GM21360 (cell line): ENCODE results near the gene BANP.

Experiments used
- ATAC-seq: cut with Tn5 transposase; IDR thresholded peaks from one replicate; pipeline ENCODE4 v1.9.1; 2021; ENCODE audit warnings: mild to moderate bottlenecking, moderate library complexity; ENCODE audit not compliant: unreplicated experiment

The BANP gene

DNA sequence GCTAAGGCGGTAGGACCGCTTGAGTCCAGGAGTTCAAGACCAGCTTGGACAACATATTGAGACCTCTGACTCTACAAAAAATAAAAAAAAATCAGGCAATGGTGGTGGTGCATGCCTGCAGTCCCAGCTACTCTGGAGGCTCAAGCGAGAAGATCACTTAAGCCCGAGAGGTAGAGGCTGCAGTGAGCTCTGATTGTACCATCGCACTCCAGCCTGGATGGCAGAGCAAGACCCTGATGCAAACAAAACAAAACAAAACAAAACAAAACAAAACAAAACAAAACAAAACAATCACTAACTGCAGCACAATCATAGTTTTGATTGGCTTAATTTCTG lies 2.5 kb upstream of the BANP start:
- no peak for ATAC-seq

DNA sequence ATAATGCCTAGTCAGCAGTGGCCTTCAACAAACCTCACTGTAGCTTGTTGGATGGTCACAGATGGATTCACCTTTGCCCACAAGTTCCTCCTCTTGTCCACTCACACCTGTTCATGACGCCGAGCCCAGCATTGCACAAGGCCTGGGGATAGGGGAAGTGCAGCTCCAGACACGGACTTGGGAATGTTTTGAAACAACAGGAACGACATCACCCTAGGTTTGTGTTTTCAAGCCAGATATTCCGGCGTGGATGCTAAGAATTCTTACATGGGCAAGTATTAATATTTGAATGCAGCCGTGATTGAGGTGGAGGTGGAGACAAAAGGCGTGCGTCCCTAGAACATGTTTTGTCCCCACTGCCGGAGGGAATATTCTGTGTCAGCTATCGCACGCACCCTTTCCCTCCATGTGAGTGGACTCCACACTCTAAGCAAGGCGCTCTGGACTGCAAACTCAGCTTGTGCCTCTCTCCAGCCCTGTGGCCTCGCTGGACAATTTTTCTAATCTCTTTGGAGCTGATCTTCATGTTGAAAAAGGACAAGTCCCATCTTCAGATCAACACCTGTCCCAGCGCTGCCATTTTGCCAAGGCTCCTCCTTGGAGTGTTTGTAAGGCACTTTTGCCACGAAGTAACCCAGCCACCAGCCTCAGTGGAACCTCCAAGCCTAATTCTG lies 2.0 kb upstream of the BANP start:
- no peak for ATAC-seq

DNA sequence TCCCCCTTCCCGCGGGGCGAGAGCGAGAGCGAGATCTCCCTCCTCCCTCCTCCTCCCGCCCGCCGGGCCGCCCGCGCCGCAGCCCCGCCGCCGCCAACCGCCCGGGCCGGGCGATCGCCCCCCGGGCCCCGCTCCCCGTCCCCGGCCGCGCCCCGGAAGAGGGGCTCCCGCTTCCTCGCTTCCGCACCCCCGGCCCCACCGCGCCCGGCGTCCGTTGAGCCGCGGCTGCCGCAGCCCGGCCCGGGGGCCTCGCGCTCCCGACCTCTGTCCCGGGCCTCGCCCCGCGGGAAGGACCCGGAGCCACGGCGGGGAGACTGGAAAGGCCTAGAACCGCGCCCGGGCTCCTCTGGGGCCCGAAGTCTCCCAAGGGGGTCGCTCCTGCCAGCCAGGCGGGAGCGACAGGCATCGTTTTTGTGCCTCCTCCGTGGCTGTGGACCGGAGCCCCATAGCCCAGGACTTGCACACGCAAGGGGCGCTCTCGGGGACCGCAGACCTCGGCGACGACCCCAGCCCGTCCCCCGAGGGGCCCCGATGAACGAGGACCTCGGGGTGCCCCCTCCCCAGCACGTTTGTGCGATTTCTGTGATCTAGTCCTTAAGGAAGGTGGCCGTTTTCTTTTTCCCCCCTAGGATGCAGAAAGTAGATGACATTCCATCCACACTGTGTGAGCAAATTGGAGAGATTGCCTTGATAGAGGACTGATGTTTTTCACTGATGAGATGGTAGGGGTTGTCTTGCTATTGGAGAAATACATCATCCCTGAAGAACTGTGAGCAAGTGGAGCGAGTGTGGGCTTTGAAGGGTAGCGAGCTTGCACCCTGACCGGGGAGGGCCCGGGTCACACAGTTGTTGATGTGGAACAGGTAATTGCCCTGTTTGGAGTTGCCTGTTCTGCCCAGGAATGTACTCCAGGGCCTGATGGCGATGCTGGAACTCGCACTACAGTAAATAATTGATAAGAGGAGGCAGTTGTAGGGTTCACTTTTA lies 611 bp downstream of the BANP start:
- no peak for ATAC-seq

DNA sequence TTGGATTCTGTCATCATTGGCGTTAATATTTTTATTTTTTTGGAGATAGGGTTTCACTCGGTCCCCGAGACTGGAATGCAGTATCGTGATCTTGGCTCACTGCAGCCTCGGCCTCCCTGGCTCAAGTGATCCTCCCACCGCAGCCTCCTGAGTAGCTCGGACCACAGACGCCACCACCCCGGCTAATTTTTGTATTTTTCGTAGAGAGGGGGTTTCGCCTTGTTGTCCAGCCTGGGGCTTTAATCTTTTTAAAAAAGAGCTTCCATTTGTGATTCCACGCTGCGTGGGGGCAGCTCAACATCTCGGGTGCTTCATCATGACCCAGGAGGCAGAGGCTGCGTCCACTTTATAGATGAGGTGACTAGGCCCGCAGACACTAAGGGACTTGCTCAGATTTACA lies 1.5 kb downstream of the BANP start:
- no peak for ATAC-seq

DNA sequence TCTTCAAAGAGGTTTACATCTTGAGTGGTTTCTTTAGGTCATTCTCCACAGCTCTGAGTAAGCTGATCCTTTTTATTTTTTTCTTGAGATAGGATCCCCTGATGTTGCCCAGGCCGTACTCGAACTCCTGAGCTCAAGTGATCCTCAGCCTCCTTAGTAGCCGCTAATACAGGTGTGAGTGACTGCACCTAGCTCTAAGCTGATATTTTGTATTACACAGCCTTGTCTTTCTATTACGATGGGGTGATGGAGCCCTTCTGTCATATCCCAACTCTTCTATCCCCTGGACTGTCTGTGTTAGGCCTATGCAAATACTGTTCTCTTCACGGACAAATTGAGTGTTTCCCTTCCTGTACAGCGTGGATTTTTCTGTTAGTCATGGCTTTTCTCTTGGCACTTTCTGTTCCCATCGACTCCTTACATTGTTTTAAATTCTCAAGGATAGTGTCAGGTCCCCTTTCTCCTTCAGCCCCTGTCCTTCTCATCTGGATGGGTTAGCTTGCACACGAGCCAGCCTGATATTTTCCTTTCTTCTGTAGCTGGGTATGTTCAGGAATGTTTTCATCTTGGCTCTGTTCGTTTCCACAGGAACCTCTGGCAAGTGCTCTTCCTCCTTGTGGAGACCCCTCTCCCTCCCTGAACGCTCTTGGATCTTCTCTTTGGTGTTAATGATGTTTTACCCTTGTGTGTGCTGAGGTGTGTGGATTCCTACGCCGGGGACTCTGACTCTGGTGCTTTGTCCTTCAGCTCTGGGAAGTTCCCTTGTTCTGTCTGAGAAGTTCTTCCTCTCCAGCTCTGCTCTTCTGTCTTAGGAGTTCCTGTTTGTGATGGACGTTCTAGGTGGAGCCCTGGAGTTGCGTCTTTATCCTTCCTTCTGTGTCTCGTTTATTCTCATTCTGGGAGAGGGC lies 2.3 kb downstream of the BANP start:
- no peak for ATAC-seq

DNA sequence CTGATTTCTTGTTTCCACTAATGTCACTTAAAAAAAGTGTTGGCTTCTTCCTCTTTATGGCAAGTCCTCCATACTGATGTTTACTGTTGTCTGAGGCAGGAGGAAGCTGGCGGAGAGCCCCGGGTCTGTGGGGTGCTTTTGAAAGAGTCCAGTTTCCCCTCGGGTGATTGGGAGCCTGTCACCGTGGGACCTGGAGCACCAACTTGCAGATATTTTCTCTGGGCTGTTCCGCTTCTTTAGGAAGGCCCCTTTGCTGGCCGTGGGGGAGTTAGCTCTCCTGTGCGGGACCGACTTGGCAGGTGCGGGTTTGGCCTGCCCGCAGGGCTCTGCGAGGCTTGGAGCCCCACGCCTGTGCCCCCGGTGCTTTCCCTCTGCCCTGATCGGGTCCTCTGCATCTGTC lies 3.1 kb downstream of the BANP start:
- ATAC-seq = no peak

DNA sequence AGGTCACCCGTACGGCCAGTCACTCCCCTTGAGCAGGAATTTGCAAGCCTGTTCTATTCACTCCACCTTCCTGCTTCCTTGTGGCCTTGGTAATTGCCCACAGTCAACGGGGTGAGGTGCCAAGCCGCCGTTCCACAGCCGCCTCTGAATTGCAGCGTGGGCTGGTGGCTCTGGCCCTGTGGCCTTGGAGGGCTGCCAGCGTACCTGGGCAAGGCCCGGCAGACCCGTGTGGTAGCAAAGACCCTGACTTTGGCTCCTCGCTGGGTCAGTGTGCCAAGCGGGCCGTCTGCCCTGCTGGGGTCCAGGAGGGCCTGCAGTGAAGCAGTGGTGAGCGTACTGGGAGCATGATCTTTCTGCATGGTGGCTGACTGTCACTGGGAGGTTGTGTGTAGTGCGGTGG lies 3.6 kb downstream of the BANP start:
- no peak for ATAC-seq

DNA sequence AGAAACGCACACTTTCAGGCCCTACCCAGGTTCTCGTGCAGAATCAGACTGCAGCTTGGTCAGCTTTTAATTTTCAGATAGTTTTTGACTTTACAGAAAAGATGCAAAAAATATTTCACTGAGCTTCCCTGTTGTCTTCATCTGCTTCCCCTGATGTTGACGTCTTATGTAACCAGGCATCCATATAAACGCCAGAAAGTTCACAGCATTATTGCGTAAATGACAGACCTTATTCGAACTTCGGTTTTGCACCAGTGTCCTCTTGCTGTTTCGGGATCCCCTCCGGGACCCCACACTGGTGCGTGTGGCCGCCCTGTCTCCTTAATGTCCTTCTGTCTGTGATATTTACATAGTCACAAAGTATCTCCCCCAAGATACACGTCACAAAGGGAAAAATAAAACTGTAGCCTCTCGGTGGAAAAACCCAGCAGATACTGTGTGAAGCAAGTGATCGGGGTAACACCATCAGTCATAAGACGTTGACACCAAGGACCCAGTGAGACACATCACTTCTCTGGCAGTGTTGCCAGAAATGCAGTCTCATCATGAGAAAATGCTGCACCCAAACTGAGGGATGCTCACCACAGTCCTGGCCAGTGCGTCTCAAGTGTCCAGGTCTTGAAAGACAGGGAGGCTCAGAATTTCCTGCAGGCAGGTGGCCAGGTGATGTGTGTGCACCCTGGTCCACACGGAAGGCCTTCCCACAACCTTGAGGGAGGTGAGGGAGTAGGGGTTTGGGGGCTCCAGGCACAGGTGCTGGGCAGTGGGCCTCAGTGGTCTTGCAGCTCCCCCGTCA lies 4.3 kb downstream of the BANP start:
- no peak for ATAC-seq

DNA sequence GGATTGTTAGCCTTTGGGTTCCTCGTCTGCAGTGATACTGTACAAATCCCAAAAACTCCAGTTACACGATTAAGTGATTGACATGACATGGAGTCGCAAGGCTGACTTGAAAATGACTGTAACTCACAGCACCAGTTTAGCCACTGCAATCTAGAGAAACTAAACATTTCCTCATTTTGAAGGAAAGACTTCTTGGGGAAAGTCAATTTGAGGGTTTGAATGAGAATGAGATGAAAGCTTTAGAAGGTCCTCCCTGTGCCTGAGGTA lies 4.8 kb downstream of the BANP start:
- no peak for ATAC-seq

DNA sequence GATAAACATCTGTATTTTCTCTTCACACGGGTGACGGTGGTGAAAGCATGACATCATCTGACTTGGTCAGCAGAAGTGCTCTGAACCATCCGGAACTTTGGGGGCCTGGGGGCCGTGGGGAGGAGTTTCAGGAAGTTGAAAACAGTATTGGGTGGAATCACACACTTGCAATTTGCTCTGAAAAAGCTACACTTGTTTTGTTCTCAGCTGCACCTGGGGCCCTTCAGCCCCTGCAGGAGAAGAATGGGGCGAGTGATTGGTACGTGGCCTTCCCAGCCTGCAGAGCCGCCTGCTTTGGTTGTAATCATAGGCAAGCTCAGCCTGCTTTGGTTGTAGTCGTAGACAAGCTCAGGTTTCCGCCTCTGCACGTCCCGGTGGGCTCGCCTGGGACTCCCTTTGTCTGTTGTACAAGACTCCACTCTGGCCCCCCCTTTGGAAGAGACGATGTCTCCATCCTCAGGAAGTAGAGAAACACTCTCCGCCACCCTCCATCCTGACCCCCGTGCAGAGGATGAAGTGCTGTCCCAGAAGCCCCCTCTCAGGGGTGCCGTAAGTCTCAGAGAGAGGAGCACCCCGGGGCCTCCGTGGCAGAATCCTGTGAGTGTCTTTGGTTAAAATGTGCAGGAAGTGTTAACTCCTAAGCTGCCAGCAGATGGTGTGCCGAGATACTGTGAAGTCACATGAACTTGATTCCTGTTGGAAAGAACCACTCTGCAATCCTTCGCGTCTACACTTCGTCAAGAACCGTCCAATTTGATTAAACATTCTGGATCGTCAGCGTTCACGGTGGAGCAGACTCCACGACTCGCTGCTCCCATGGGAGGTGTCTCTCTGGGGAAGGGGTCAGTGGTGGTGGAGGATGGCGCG lies 5.4 kb downstream of the BANP start:
- ATAC-seq = no peak

DNA sequence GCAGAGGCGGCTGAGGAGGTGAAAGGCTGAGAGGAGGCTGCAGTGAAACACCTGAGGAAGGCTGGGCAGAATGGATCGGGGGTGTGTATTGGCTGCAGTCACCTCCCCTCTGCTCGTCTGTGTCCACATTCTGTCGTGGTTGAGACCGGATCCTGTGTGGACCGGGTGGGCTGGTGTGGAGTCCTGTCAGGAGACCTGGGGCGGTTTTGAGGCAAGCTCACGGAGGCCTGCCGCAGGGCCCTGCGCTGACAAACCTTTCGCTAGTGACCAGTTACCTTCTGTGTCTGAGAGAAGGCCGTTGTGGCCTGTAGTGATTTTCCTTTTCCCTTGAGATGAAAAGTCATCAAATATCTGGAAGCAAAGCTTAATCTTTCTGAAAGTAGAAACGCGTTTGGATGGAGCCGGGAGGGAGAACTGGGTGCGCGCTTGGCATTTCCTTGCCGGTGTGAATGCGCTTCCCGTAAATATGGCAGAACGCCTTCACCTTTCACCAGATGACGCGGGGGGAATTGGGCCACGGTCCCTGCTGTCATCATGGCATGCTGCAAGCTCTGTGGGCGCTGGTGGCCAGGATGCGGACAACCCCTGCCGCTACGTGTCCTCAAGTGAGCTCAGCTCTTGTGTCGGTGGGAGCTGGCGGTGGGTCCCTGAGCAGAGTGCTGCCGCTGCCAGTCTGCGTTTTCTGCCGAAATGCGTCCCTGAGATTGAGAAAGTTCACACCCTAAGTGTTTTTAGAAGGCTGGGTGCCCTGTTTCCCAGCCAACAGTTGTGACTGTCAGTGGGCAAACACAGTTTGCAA lies 6.3 kb downstream of the BANP start:
- ATAC-seq = no peak

DNA sequence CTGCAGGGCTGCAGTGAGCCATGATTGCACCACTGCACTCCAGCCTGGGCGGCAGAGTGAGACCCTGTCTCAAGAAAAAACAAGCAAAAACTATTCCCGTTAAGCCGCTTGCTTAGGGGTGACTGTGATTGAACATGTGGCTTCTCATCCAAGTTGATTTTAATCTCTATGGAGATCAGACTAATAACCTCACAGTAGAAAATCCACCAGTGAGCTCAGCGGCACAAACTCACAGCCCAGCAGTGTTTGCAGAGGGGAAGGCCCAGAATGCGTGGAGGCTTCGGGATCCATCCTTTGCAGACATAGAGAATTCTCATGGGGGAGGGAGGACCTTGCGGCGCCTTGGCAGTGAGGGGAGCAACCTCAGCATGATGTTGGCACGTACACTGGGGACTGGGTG lies 7.4 kb downstream of the BANP start:
- ATAC-seq = no peak

DNA sequence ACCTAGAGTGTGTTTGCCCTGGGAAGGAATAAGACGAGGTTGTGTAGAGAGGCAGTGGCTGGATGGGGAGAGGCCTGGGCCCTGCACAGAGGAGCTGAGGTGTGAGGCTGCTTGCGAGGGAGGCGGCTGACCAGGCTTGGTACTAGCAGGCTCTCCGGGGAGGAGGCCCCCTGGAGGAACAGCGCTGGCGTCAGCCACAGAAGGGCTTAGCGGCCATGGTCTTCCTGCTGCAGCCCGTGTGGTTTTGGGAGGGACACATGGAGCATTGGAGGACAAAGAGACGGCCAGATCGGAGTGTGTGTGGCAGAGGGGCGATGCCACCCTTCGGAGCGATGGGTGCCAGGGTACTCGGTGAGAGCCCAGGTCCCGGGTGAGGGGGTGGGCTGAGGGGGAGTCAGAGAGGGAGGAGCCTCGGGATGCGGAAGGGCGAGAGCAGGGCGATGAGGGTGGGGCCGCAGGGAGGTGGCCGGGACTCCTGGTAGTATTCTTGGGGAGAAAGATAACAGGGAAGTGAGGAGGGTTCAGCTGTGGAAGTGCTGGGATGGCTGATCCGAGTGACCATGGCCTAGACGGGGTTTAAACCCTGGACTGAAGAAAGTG lies 8.3 kb downstream of the BANP start:
- ATAC-seq = no peak

DNA sequence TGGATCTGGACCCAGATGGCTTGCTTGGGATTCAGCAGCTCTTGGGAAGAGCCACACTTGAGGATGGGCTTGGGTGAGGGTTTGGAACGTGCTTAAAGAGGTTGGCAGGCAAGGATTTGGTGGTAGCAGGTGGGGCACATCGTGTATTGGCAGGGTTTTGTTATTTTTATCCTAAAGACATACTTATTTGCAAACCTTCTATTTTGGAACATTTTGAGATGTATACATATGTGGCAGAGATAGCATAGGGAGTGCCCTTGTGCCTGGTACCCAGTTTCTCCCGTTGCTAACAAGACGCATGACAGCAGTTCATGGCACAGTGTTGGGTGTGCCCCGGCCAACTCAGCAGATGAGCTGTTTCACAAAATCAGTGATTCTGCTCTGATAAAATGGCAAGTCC lies 9.1 kb downstream of the BANP start:
- ATAC-seq = no peak

DNA sequence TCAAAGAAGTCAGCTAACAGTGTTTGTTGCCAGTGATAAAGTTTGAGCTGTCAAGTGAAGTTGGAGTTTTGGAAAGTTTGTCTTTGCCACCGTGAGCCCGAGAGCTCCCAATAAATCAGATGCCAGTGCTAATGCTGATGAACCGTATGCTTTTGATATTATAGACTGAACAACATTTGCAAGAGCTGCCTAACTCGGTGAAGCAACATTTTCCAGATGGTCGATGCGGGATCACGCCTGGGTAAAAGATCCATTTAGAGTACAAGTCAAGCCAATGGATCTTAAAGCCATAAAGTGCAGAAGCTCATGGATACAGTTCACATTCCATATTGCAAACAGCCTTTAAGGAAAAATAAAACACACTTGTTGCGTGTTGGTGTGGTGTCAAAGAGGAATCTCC lies 9.6 kb downstream of the BANP start:
- ATAC-seq = no peak

DNA sequence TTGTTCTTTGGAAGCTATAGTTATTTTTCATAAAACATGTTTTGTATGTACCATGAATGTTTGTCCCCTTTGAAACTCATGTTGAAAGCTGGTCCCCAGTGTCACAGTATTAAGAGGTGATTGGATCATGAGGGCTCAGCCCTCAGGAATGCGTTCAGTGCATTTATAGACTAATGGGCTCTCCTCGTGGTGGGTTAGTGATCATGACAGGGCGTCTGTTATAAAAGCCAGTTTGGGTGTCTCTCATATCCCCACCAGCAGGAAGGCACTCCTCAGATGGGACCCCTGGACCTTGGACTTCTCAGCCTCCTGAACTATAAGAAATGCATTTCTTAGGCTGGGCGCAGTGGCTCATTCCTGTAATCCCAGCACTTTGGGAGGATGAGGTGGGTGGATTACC lies 10.4 kb downstream of the BANP start:
- ATAC-seq = no peak

DNA sequence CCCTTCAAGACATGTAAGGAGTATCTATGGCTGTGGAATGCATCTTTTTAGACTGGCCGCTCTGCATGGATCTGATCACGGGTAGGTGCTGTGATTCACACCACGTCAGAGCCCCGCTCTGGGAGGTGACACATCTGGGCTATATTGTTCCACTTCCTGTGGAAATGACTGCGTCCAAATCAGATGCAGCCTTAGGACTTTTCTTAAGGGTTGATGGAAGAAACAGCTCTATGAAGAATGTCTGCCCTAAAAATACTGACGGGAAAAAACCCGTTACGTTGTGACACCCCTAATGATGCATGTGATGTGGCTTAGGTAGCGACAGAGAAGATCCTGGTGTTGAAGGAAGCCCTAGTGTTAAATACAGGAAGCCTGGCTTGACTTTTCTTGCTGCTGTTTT lies 12.2 kb downstream of the BANP start:
- ATAC-seq = no peak

DNA sequence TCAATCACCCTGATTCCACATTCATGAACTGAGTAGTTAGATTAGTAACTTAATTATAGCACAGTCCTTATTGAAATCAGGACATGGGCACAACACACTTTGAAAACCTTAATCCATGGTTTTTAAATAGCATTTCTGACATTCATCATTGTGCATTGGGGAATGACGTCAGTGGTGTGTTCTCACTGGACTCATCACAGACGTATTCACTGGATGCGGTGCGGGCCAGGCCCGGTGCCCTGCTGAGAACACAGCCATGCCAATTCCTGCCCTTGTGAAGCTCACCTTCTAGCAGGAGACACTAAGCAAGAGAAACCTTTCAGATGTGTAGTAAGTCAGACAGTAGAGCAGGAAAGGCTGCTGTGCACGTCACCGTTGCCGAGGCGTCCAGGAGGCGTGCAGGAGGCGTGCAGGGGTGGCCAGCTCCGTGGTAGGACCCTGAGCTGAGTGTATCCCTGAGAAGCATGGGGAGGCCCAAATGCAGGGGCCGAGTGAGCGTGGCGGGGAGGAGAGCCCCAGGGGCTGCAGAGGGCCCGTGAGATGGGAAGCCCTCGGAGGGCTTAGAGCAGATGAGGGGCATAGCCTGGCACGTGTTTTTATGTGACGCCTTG lies 12.9 kb downstream of the BANP start:
- no peak for ATAC-seq
